ENCODE data around the gene BMPR1B. TPM values are rescaled to one million over a fixed set of nuclear protein-coding genes. Genes with fewer than 3 reads are reported as not detected.
"Not testable (repeated sequence)": the region's sequence is repeated elsewhere in the genome, so short reads cannot be mapped to it uniquely, and the experiment has no call there.

The BMPR1B gene
- total RNA-seq, 1 donor = 13.5 TPM

GRCh38 chr4:95124906-95125504 lies 367.2 kb downstream of the BMPR1B start:
- no peak overlapping the region for H3K4me3 ChIP-seq (ENCODE audit: low read depth, low read length)
- peak; percentile 73 for TF ChIP-seq CTCF (IDR thresholded peaks at IDR 0.05; ENCODE audit: insufficient read depth, low read length)
- peak; percentile 82 for DNase-seq (ENCODE audit: low read depth)

- no peak for TF ChIP-seq CTCF (IDR thresholded peaks at IDR 0.05; ENCODE audit: insufficient read depth, low read length)
- no peak overlapping the region for H3K4me3 ChIP-seq (ENCODE audit: low read depth, low read length)
- no peak for DNase-seq (ENCODE audit: low read depth)
These were observed 371.3 kb downstream of the BMPR1B start for GRCh38 chr4:95129031-95129430.

- TF ChIP-seq CTCF (IDR thresholded peaks at IDR 0.05; ENCODE audit: insufficient read depth, low read length) = no peak
- DNase-seq (ENCODE audit: low read depth) = peak; percentile 100
- H3K4me3 ChIP-seq (ENCODE audit: low read depth, low read length) = peak overlapping the region; percentile 43
These were observed 372.1 kb downstream of the BMPR1B start for GRCh38 chr4:95129821-95130311.

GRCh38 chr4:95134016-95134415 lies 376.3 kb downstream of the BMPR1B start:
- DNase-seq (ENCODE audit: low read depth); H3K4me3 ChIP-seq (ENCODE audit: low read depth, low read length): not testable (repeated sequence)

GRCh38 chr4:95139424-95139823 lies 381.7 kb downstream of the BMPR1B start:
- not testable (repeated sequence) for H3K4me3 ChIP-seq (ENCODE audit: low read depth, low read length); DNase-seq (ENCODE audit: low read depth)

- no peak for TF ChIP-seq CTCF (IDR thresholded peaks at IDR 0.05; ENCODE audit: insufficient read depth, low read length)
- H3K4me3 ChIP-seq (ENCODE audit: low read depth, low read length) = no peak overlapping the region
- no peak for DNase-seq (ENCODE audit: low read depth)
These were observed 383.6 kb downstream of the BMPR1B start for GRCh38 chr4:95141361-95141760.

- DNase-seq (ENCODE audit: low read depth) = no peak
- H3K4me3 ChIP-seq (ENCODE audit: low read depth, low read length) = no peak overlapping the region
- TF ChIP-seq CTCF (IDR thresholded peaks at IDR 0.05; ENCODE audit: insufficient read depth, low read length) = no peak
These were observed 385.2 kb downstream of the BMPR1B start for GRCh38 chr4:95142932-95143331.

GRCh38 chr4:95151255-95151654 lies 393.5 kb downstream of the BMPR1B start:
- TF ChIP-seq CTCF (IDR thresholded peaks at IDR 0.05; ENCODE audit: insufficient read depth, low read length) = no peak
- DNase-seq (ENCODE audit: low read depth) = no peak

More at GRCh38 chr4:95151255-95151654, 393.5 kb downstream of the BMPR1B start:
- H3K4me3 ChIP-seq (ENCODE audit: low read depth, low read length) = no peak overlapping the region
